ENCODE results near the gene PRICKLE4. TPM values are rescaled to one million over a fixed set of nuclear protein-coding genes. Genes with fewer than 3 reads are reported as not detected.
A peak's percentile ranks its signal among the peaks of the same experiment; 100 is the strongest.

Gene PRICKLE4
- total and polyA plus RNA-seq, 2 of the 13 experiments (the other 11 are each of a cell fraction or from before 2014, with no cell fraction given), result 0.92 to 1.2 TPM

- TF ChIP-seq SKIL (CRISPR knock-in tag; IDR thresholded peaks at IDR 0.05; ENCODE audit: borderline replicate concordance) (no peak; the same call in 1 of the 2 replicates), PAWR (CRISPR knock-in tag; IDR thresholded peaks at IDR 0.05; ENCODE audit: borderline replicate concordance) (peak; percentile 68; the same call in 1 of the 2 replicates), GPBP1L1 (CRISPR knock-in tag; IDR thresholded peaks at IDR 0.05) (no peak), ZNF354B (CRISPR knock-in tag; IDR thresholded peaks at IDR 0.05) (peak; percentile 91; the same call in 1 of the 2 replicates), ZNF800 (CRISPR knock-in tag; IDR thresholded peaks at IDR 0.05) (peak; percentile 49; the same call in 1 of the 2 replicates), GLMP (CRISPR knock-in tag; IDR thresholded peaks at IDR 0.05; ENCODE audit: borderline replicate concordance) (no peak), MBNL3 (CRISPR knock-in tag; conservative IDR thresholded peaks at IDR 0.05) (no peak), ZNF510 (CRISPR knock-in tag; IDR thresholded peaks at IDR 0.05; ENCODE audit: low read depth) (no peak), ZKSCAN1 (IDR thresholded peaks at IDR 0.05; ENCODE audit: low read length) (peak; percentile 53; the same call in 1 of the 2 replicates), POGZ (CRISPR knock-in tag; IDR thresholded peaks at IDR 0.05) (peak; percentile 96)
Observed at GRCh38 chr6:41787219-41787917, 6.8 kb downstream of the PRICKLE4 start, which contains the start of gene TOMM6 (continued).

Measured in HepG2 (cell line).